ENCODE results near the gene TSPAN10. TPM values are rescaled to one million over a fixed set of nuclear protein-coding genes. Genes with fewer than 3 reads are reported as not detected.

TSPAN10 gene
- total and polyA plus RNA-seq, 11 donors = 0.07 to 0.46 (median 0.38) TPM; not detected in 5

DNA sequence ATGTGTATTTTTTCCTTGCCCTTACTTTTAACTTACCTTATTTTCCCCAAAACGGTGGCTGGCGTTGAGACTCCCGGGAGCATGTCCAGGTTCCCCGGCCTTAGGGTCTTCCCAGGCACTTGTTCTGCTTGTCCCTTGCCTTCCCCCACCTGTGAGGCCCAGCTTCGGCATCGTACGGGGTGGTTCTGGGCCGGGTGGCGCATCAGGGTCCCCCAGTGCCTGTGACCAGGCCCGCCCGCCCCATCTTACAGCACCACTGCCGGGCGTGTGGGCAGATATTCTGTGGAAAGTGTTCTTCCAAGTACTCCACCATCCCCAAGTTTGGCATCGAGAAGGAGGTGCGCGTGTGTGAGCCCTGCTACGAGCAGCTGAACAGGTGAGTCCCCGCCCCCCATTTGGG is 54.2 kb downstream of the TSPAN10 start:
- Histone ChIP-seq H3K27ac (no peak overlapping the region), H3K27me3 (no peaks in the 10 kb centered on the region), H3K36me3 (peaks cover 0 to 100% (median 94%) of the 10 kb centered on the region in 9 donors), H3K4me3 (no peak overlapping the region), H3K4me1 (peaks cover 0 to under 1% (median 0%) of the 10 kb centered on the region in 12 donors), H3K9me3 (no peaks in the 10 kb centered on the region)
- intact Hi-C loops (cut with DNase I) = no loop called here
- 92 to 95% (median 93%) methylated on average over 13 to 18 of the region's 18 CpGs for WGBS, 4 donors
- DNase-seq (no peak), ATAC-seq (no peak)
- TF ChIP-seq POLR2A (IDR thresholded peaks at IDR 0.05) = no peak
- TF ChIP-seq, protein P1, sequence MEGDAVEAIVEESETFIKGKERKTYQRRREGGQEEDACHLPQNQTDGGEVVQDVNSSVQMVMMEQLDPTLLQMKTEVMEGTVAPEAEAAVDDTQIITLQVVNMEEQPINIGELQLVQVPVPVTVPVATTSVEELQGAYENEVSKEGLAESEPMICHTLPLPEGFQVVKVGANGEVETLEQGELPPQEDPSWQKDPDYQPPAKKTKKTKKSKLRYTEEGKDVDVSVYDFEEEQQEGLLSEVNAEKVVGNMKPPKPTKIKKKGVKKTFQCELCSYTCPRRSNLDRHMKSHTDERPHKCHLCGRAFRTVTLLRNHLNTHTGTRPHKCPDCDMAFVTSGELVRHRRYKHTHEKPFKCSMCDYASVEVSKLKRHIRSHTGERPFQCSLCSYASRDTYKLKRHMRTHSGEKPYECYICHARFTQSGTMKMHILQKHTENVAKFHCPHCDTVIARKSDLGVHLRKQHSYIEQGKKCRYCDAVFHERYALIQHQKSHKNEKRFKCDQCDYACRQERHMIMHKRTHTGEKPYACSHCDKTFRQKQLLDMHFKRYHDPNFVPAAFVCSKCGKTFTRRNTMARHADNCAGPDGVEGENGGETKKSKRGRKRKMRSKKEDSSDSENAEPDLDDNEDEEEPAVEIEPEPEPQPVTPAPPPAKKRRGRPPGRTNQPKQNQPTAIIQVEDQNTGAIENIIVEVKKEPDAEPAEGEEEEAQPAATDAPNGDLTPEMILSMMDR (IDR thresholded peaks at IDR 0.05) = no peak

DNA sequence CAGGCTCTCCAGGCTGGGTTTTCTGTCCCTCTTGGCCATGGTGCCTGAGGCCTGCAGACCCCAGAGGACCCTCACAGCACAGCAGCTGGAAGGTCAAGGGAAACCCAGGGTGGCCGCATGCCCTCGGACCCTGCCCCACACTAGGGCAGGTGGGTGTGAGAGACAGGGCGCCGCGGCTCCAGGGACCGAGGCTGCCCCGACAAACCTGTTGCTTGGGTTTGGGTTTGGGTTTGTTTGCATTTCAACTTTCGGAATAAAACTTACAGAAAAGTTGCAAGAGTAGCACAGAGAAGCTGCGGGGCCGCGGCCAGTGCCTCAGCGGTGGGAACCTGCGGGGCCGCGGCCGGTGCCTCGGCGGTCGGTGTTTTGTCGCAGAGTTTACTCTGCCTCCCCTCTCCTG is 54.6 kb downstream of the TSPAN10 start:
- ATAC-seq (no peak), DNase-seq (no peak)
- H3K4me1 ChIP-seq = peaks cover 0 to 5% (median under 1%) of the 10 kb centered on the region in 12 donors
- H3K9me3 ChIP-seq = no peaks in the 10 kb centered on the region
- H3K27me3 ChIP-seq = no peaks in the 10 kb centered on the region
- intact Hi-C loops (cut with DNase I) = no loop called here
- 96 to 97% (median 97%) methylated on average over 20 of the region's 20 CpGs for WGBS, 4 donors
- no peak overlapping the region for H3K27ac ChIP-seq
- H3K4me3 ChIP-seq = no peak overlapping the region
- H3K36me3 ChIP-seq = peaks cover 3 to 100% (median 94%) of the 10 kb centered on the region in 9 donors
- TF ChIP-seq POLR2A (IDR thresholded peaks at IDR 0.05) = no peak

DNA sequence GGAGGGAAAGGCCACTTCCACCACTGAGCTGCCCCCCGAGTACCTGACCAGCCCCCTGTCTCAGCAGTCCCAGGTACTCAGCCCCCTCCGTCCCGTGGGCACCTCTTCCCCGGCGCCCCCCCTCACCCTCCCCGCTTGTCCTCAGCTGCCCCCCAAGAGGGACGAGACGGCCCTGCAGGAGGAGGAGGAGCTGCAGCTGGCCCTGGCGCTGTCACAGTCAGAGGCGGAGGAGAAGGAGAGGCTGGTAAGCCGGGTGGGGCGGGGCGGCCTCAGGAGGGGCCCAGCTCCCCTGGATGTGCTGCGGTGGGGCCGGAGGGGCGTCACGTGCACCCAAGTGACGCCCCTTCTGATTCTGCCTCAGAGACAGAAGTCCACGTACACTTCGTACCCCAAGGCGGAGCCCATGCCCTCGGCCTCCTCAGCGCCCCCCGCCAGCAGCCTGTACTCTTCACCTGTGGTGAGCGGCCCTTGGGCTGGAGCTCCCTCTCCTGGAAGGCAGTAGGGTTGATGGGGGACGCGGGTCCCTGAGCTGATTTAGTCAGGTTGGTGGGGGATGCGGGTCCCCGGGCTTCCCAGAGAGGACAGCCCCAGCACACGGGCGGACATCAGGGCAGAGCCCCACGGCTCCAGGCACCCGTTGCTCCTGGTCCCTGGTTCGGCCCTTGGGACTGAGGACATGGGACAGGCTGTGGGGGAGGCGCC is 56.7 kb downstream of the TSPAN10 start:
- intact Hi-C loops (cut with DNase I) = no loop called here
- H3K4me3 ChIP-seq = no peak overlapping the region
- DNase-seq (no peak), ATAC-seq (no peak)
- peaks cover 0 to 17% (median 5%) of the 10 kb centered on the region in 12 donors for H3K4me1 ChIP-seq
- H3K36me3 ChIP-seq = peaks cover 6 to 100% (median 94%) of the 10 kb centered on the region in 9 donors
- TF ChIP-seq, protein P1 (IDR thresholded peaks at IDR 0.05) = no peak
- no peak for TF ChIP-seq POLR2A (IDR thresholded peaks at IDR 0.05)
- no peak overlapping the region for H3K27ac ChIP-seq
- H3K27me3 ChIP-seq = no peaks in the 10 kb centered on the region
- no peaks in the 10 kb centered on the region for H3K9me3 ChIP-seq
- WGBS, 4 donors = 87 to 92% (median 91%) methylated on average over 16 to 35 of the region's 35 CpGs

DNA sequence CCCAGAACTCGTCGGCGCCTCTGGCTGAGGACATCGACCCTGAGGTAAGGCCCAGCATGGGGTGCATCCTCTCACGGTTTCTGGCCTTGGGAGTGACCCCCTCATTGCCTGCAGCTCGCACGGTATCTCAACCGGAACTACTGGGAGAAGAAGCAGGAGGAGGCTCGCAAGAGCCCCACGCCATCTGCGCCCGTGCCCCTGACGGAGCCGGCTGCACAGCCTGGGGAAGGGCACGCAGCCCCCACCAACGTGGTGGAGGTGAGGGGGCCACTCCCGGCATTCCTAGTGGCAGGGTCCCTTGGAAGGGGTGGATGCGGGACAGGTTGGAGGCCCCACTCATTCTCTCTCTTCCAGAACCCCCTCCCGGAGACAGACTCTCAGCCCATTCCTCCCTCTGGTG is 57.8 kb downstream of the TSPAN10 start:
- Histone ChIP-seq H3K27ac (no peak overlapping the region), H3K9me3 (no peaks in the 10 kb centered on the region), H3K36me3 (peaks cover 6 to 100% (median 94%) of the 10 kb centered on the region in 9 donors), H3K4me3 (no peak overlapping the region), H3K27me3 (no peaks in the 10 kb centered on the region), H3K4me1 (peaks cover 0 to 17% (median 5%) of the 10 kb centered on the region in 12 donors)
- 89 to 95% (median 94%) methylated on average over 19 of the region's 19 CpGs for whole genome bisulfite sequencing, 4 donors
- no peak for TF ChIP-seq POLR2A (IDR thresholded peaks at IDR 0.05)
- TF ChIP-seq, protein P1 (IDR thresholded peaks at IDR 0.05) = no peak
- ATAC-seq (no peak), DNase-seq (no peak)
- intact Hi-C loops (cut with DNase I) = no loop called here

Measured in heart left ventricle (tissue), 16 donors.